Activated CD8-positive, alpha-beta T cell treated with anti-CD3 and anti-CD28 coated beads for 36 hours (primary cell): ENCODE measurements around the gene FATE1. TPM values are rescaled to one million over a fixed set of nuclear protein-coding genes. Genes with fewer than 3 reads are reported as not detected.

ENCODE experiments used
- ATAC-seq: fragments of 200-7000 bp; cut with Tn5 transposase; one replicate; pipeline ENCODE4 v1.10.0; 2021; ENCODE audit warnings: mild to moderate bottlenecking, moderate library complexity
- CTCF ChIA-PET: fragments of 350-600 bp; sonication (Branson Sonifier 250); formaldehyde crosslinking; loops from one replicate; lab custom pipeline; 2021; ENCODE audit warnings: antibody characterized with exemption; lab: Charles Lee
- POLR2A ChIA-PET: fragments of 350-600 bp; sonication (Branson Sonifier 250); formaldehyde crosslinking; loops from one replicate; lab custom pipeline; 2021; ENCODE audit warnings: antibody characterized with exemption; lab: Charles Lee
- DNase-seq: peaks from one replicate; pipeline ENCODE4 v3.0.0-alpha.2; 2020
- H3K27ac Mint-ChIP-seq: one replicate; pipeline ENCODE4 v1.8.0; 2021; ENCODE audit warnings: mild to moderate bottlenecking, mixed read lengths
- H3K27me3 Mint-ChIP-seq: one replicate; pipeline ENCODE4 v1.8.0; 2021; ENCODE audit warnings: mixed read lengths
- H3K36me3 Mint-ChIP-seq: one replicate; pipeline ENCODE4 v1.8.0; 2021; ENCODE audit warnings: low read depth, mixed read lengths
- H3K4me1 Mint-ChIP-seq: one replicate; pipeline ENCODE4 v1.8.0; 2021; ENCODE audit warnings: low read depth, mixed read lengths
- H3K4me3 Mint-ChIP-seq: one replicate; pipeline ENCODE4 v1.8.0; 2021; ENCODE audit warnings: mild to moderate bottlenecking, moderate library complexity, mixed read lengths
- H3K9me3 Mint-ChIP-seq: one replicate; pipeline ENCODE4 v1.8.0; 2021; ENCODE audit warnings: mixed read lengths
- CTCF ChIP-seq: fragments of 200-600 bp; IDR thresholded peaks from one replicate; pipeline ENCODE4 v1.8.0; 2022; ENCODE audit warnings: antibody characterized with exemption, mild to moderate bottlenecking
- intact Hi-C: fragments of 100-400 bp; cut with micrococcal nuclease; formaldehyde crosslinking; loops from one replicate; pipeline ENCODE4 v1.10.0; 2022
- total RNA-seq, 2 experiments: library from RNA; stranded (reverse); gene quantifications; one replicate each; pipeline ENCODE4 v1.2.3, GENCODE V29; 2021

Gene FATE1
- total RNA-seq, 2 experiments from 2014 or later: not detected

GRCh38 chrX:151687635-151688034 lies 28.2 kb upstream of the FATE1 start:
- CTCF ChIA-PET: no interaction called here
- POLR2A ChIA-PET: no interaction called here
- H3K4me3 Mint-ChIP-seq: no peak overlapping the region
- H3K27ac Mint-ChIP-seq: no peak overlapping the region
- no peak for TF ChIP-seq CTCF
- H3K9me3 Mint-ChIP-seq: no peaks in the 10 kb centered on the region
- DNase-seq: no peak
- no peaks in the 10 kb centered on the region for H3K27me3 Mint-ChIP-seq
- intact Hi-C loops: loop anchor here (10.0 kb wide), 1 partner anchor 183 kb away; no protein-coding TSS in a partner anchor
- ATAC-seq: no peak
- H3K4me1 Mint-ChIP-seq: no peaks in the 10 kb centered on the region
- H3K36me3 Mint-ChIP-seq: no peaks in the 10 kb centered on the region

- intact Hi-C loops: loop anchor here (10.0 kb wide), 1 partner anchor 184 kb away; no protein-coding TSS in a partner anchor
Measured at GRCh38 chrX:151688695-151689094, 27.1 kb upstream of the FATE1 start.

GRCh38 chrX:151692825-151693224 lies 23.0 kb upstream of the FATE1 start:
- H3K36me3 Mint-ChIP-seq: no peaks in the 10 kb centered on the region
- H3K9me3 Mint-ChIP-seq: no peaks in the 10 kb centered on the region
- CTCF ChIA-PET: no interaction called here
- no peak overlapping the region for H3K27ac Mint-ChIP-seq
- H3K27me3 Mint-ChIP-seq: peaks cover 16% of the 10 kb centered on the region
- no peak overlapping the region for H3K4me3 Mint-ChIP-seq
- TF ChIP-seq CTCF: no peak
- no peak for ATAC-seq
- DNase-seq: no peak
- no peaks in the 10 kb centered on the region for H3K4me1 Mint-ChIP-seq
- POLR2A ChIA-PET: no interaction called here
- intact Hi-C loops: no loop called here

More at GRCh38 chrX:151688695-151689094, 27.1 kb upstream of the FATE1 start:
- DNase-seq (no peak), ATAC-seq (no peak)
- ChIA-PET CTCF (no interaction called here), POLR2A (no interaction called here)
- Mint-ChIP-seq H3K4me1 (no peaks in the 10 kb centered on the region), H3K27ac (no peak overlapping the region), H3K36me3 (no peaks in the 10 kb centered on the region), H3K4me3 (no peak overlapping the region), H3K27me3 (peaks cover 4% of the 10 kb centered on the region), H3K9me3 (no peaks in the 10 kb centered on the region)
- TF ChIP-seq CTCF: no peak

GRCh38 chrX:151694121-151694520 lies 21.7 kb upstream of the FATE1 start:
- Mint-ChIP-seq H3K36me3 (no peaks in the 10 kb centered on the region), H3K9me3 (no peaks in the 10 kb centered on the region), H3K4me1 (no peaks in the 10 kb centered on the region), H3K27me3 (peaks cover 16% of the 10 kb centered on the region), H3K4me3 (no peak overlapping the region), H3K27ac (no peak overlapping the region)
- DNase-seq (no peak), ATAC-seq (no peak)
- no peak for TF ChIP-seq CTCF
- ChIA-PET CTCF (no interaction called here), POLR2A (no interaction called here)
- intact Hi-C loops: no loop called here

GRCh38 chrX:151694661-151695582 lies 20.9 kb upstream of the FATE1 start, which contains the start of gene PRRG3:
Gene PRRG3 (plus strand): TSS chrX:151695458. CDS start chrX:151698815, 3,357 bp downstream.
- DNase-seq (no peak), ATAC-seq (no peak)
- Mint-ChIP-seq H3K27me3 (peaks cover 16% of the 10 kb centered on the region), H3K9me3 (no peaks in the 10 kb centered on the region), H3K27ac (no peak within 1 kb of the TSS), H3K4me3 (no peak within 1 kb of the TSS), H3K36me3 (no peaks in the 10 kb centered on the region), H3K4me1 (no peaks in the 10 kb centered on the region)
- POLR2A ChIA-PET: no interaction called here
- CTCF ChIA-PET: no interaction called here
- no peak for TF ChIP-seq CTCF
- intact Hi-C loops: no loop called here
